ENCODE results near the gene RHOB. TPM values are rescaled to one million over a fixed set of nuclear protein-coding genes. Genes with fewer than 3 reads are reported as not detected.

The RHOB gene
- total RNA-seq, 1 donor from 2014 or later = 16.1 TPM

DNA sequence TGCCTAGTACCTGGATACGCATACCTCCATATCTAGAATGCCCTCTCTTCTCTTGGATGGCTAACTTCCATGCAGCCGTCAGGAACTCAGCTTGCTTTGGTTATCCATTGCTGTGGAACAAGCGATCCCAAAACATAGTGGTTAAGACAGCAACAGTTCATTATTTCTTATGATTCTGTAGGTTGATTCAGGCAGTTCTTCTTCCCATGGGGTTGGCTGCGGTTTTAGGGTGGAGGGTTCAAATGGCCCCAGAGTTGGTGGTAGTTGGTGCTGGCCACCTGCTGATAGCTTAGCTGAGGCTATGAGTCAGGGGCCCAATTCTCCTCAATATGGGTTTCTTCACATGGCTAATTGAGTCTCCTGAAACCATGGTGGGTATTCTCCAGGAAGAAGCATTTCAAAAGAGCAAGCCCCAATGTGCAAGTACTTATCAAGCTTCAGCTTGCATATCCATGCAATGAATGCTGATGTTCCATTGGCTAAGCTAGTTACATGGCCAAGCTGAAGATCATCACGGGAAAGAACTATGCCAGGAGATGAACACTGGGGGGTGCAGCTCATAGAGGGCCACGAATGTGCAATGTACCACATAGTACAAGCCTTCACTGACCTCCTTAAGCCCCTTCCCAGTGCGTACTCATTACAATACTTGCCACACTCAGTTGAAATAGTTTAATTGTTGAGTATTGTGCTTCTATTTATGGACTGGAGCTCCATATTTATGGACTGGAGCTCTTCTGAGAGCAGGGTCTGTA lies 10.0 kb upstream of the RHOB start:
- Mint-ChIP-seq H3K4me1 (peaks cover 10% of the 10 kb centered on the region), H3K36me3 (no peaks in the 10 kb centered on the region), H3K27me3 (ENCODE audit: insufficient read depth, low read depth) (peaks cover 3% of the 10 kb centered on the region), H3K27ac (no peak overlapping the region), H3K4me3 (no peak overlapping the region), H3K9me3 (no peaks in the 10 kb centered on the region)
- H3F3A ChIP-seq (ENCODE audit: low read depth) = no peaks in the 10 kb centered on the region
- TF ChIP-seq, protein P1, sequence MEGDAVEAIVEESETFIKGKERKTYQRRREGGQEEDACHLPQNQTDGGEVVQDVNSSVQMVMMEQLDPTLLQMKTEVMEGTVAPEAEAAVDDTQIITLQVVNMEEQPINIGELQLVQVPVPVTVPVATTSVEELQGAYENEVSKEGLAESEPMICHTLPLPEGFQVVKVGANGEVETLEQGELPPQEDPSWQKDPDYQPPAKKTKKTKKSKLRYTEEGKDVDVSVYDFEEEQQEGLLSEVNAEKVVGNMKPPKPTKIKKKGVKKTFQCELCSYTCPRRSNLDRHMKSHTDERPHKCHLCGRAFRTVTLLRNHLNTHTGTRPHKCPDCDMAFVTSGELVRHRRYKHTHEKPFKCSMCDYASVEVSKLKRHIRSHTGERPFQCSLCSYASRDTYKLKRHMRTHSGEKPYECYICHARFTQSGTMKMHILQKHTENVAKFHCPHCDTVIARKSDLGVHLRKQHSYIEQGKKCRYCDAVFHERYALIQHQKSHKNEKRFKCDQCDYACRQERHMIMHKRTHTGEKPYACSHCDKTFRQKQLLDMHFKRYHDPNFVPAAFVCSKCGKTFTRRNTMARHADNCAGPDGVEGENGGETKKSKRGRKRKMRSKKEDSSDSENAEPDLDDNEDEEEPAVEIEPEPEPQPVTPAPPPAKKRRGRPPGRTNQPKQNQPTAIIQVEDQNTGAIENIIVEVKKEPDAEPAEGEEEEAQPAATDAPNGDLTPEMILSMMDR (IDR thresholded peaks at IDR 0.05) = no peak
- TF ChIP-seq EZH2phosphoT487 (IDR thresholded peaks at IDR 0.05) = no peak
- no peak for TF ChIP-seq EZH2 (IDR thresholded peaks at IDR 0.05)
- no peaks in the 10 kb centered on the region for H3K4me1 ChIP-seq
- H3K4me2 ChIP-seq = no peak overlapping the region
- H3K27ac ChIP-seq = no peak overlapping the region
- H3K9ac ChIP-seq = no peak overlapping the region
- no peaks in the 10 kb centered on the region for H3K79me2 ChIP-seq (ENCODE audit: low read depth)
- H3K36me3 ChIP-seq = no peaks in the 10 kb centered on the region
- H3K9me3 ChIP-seq (ENCODE audit: low read depth) = no peaks in the 10 kb centered on the region
- H3K27me3 ChIP-seq = peaks cover 9% of the 10 kb centered on the region
- H4K20me1 ChIP-seq (ENCODE audit: low read depth) = no peaks in the 10 kb centered on the region
- DNase-seq (ENCODE audit: low spot score) = no peak
- no peak overlapping the region for H2AFZ ChIP-seq (replicated peaks)
- no peak overlapping the region for H3K4me3 ChIP-seq

- no peaks in the 10 kb centered on the region for H3K9me3 Mint-ChIP-seq
- Histone ChIP-seq H3K4me1 (no peaks in the 10 kb centered on the region), H2AFZ (replicated peaks) (no peak overlapping the region), H3K9me3 (ENCODE audit: low read depth) (no peaks in the 10 kb centered on the region), H3K9ac (no peak overlapping the region), H3K79me2 (ENCODE audit: low read depth) (no peaks in the 10 kb centered on the region), H3K4me2 (no peak overlapping the region), H3K4me3 (no peak overlapping the region), H3K36me3 (no peaks in the 10 kb centered on the region), H3K27ac (no peak overlapping the region), H3K27me3 (peaks cover 9% of the 10 kb centered on the region), H3F3A (ENCODE audit: low read depth) (no peaks in the 10 kb centered on the region), H4K20me1 (ENCODE audit: low read depth) (no peaks in the 10 kb centered on the region)
- no peak overlapping the region for H3K4me3 Mint-ChIP-seq
- H3K4me1 Mint-ChIP-seq = peaks cover 7% of the 10 kb centered on the region
- no peak overlapping the region for H3K27ac Mint-ChIP-seq
- no peaks in the 10 kb centered on the region for H3K36me3 Mint-ChIP-seq
- no peak for DNase-seq (ENCODE audit: low spot score)
- peaks cover 3% of the 10 kb centered on the region for H3K27me3 Mint-ChIP-seq (ENCODE audit: insufficient read depth, low read depth)
- no peak for TF ChIP-seq EZH2 (IDR thresholded peaks at IDR 0.05)
- no peak for TF ChIP-seq EZH2phosphoT487 (IDR thresholded peaks at IDR 0.05)
- TF ChIP-seq, protein P1 (IDR thresholded peaks at IDR 0.05) = no peak
These were observed 8.3 kb upstream of the RHOB start for GRCh38 chr2:20438334-20439192.

DNA sequence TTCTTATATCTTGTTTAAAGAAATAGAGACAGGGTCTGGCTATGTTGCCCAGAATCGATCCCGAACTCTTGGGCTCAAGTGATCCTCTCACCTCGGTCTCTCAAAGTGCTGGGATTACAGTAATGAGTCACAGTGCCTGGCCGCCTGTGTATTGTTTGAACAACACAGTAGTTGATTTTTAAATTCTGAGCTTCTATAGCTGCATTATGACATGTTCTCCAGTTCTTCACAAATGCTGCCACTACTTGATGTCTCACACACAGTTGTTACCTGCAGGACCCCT lies 7.7 kb upstream of the RHOB start:
- H3K36me3 ChIP-seq = no peaks in the 10 kb centered on the region
- no peaks in the 10 kb centered on the region for H4K20me1 ChIP-seq (ENCODE audit: low read depth)
- no peak overlapping the region for H3K4me2 ChIP-seq
- peaks cover under 1% of the 10 kb centered on the region for H3F3A ChIP-seq (ENCODE audit: low read depth)
- no peak overlapping the region for H2AFZ ChIP-seq (replicated peaks)
- no peaks in the 10 kb centered on the region for H3K9me3 ChIP-seq (ENCODE audit: low read depth)
- TF ChIP-seq EZH2 (IDR thresholded peaks at IDR 0.05) (no peak), EZH2phosphoT487 (IDR thresholded peaks at IDR 0.05) (no peak)
- TF ChIP-seq, protein P1 (IDR thresholded peaks at IDR 0.05) = no peak
- no peak overlapping the region for H3K27ac Mint-ChIP-seq
- H3K36me3 Mint-ChIP-seq = no peaks in the 10 kb centered on the region
- no peaks in the 10 kb centered on the region for H3K79me2 ChIP-seq (ENCODE audit: low read depth)
- H3K27ac ChIP-seq = no peak overlapping the region
- no peak for DNase-seq (ENCODE audit: low spot score)
- H3K4me3 Mint-ChIP-seq = no peak overlapping the region
- H3K9me3 Mint-ChIP-seq = no peaks in the 10 kb centered on the region
- H3K4me1 ChIP-seq = no peaks in the 10 kb centered on the region
- peaks cover 5% of the 10 kb centered on the region for H3K27me3 Mint-ChIP-seq (ENCODE audit: insufficient read depth, low read depth)
- H3K4me1 Mint-ChIP-seq = peaks cover 13% of the 10 kb centered on the region
- H3K4me3 ChIP-seq = no peak overlapping the region
- H3K9ac ChIP-seq = no peak overlapping the region
- peaks cover 9% of the 10 kb centered on the region for H3K27me3 ChIP-seq
